ENCODE results near the gene FNDC3B.

The FNDC3B gene

DNA sequence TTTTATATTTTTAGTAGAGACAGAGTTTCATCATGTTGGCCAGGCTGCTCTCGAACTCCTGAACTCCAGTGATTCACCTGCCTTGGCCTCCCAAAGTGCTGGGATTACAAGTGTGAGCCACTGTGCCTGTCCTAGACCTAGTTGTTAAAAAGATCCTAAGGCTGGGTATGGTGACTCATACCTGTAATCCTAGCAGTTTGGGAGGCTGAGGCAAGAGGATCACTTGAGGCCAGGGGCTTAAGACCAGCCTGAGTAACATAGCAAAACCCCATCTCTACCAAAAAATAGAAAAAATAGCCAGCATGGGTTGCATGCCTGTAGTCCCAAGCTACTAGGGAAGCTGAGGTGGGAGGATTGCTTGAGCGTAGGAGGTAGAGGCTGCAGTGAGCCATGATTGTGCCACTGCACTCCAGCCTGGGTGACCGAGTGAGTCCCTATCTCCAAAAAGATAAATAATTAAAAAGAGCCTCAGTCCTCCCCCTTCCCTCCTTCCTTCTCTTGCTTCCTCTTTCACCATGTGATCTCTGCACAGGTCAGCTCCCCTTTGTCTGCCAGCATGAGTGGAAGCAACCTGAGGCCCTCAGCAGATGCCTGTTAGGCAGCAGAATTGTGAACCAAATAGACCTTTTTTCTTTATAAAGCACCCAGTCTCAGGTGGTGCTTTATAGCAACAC is 9.8 kb upstream of the FNDC3B start:
- Histone ChIP-seq H3K36me3 (ENCODE audit: control insufficient read depth in 4 of 4, insufficient read depth in 4 of 4, low read length in 3 of 4) (no peaks in the 10 kb centered on the region), H3K4me1 (ENCODE audit: control extremely low read depth in 1 of 4, control insufficient read depth in 4 of 4, insufficient read depth in 4 of 4, low read length in 3 of 4) (peaks cover 0 to 13% (median 2%) of the 10 kb centered on the region in 4 experiments), H3K27me3 (replicated peaks in 2 of 5; ENCODE audit: control insufficient read depth in 4 of 5, insufficient read depth in 5 of 5, low read length in 4 of 5) (no peaks in the 10 kb centered on the region), H3K4me3 (ENCODE audit: control insufficient read depth in 1 of 7, extremely low read depth in 1 of 7, insufficient read depth in 4 of 7, low read depth in 2 of 7, low read length in 6 of 7) (no peak overlapping the region), H3K9me3 (ENCODE audit: control extremely low read depth in 1 of 5, control insufficient read depth in 4 of 5, insufficient read depth in 2 of 5, low read depth in 1 of 5, low read length in 4 of 5) (peaks cover 0 to 2% (median 0%) of the 10 kb centered on the region in 5 experiments), H3K27ac (ENCODE audit: insufficient read depth in 1 of 2, low read depth in 1 of 2, low read length in 2 of 2, poor library complexity in 1 of 2, severe bottlenecking in 2 of 2) (no peak overlapping the region)
- WGBS (ENCODE audit: insufficient coverage): 83% methylated on average over 3 of the region's 3 CpGs
- ChIA-PET CTCF (interaction anchor here (1.3 to 1.5 kb wide), 2 partner anchors 12 to 301 kb away, joined by 3 read pairs; no protein-coding TSS in a partner anchor), POLR2A (no interaction called here)
- peak in 1 of 3 donors; percentile 28 for DNase-seq

DNA sequence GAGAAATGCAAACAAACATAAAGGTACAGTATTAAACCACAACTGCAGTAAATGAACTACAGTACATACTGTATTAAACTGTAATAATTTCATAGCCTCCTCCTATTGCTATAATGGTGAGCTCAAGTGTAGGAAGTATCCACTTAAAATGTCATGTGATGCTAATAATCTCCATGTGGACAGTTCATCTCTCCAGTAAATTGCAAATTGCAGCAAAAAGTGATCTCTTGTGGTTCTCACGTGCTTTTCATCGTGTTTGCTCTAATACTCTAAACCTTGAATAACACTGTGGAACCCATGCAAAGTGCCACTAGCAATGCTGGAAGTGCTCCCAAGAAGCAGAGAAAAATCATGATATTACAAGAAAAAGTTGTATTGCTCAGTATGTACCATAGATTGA is 9.2 kb upstream of the FNDC3B start:
- Histone ChIP-seq H3K9me3 (ENCODE audit: control extremely low read depth in 1 of 5, control insufficient read depth in 4 of 5, insufficient read depth in 2 of 5, low read depth in 1 of 5, low read length in 4 of 5) (peaks cover 0 to 5% (median 0%) of the 10 kb centered on the region in 5 experiments), H3K27me3 (replicated peaks in 2 of 5; ENCODE audit: control insufficient read depth in 4 of 5, insufficient read depth in 5 of 5, low read length in 4 of 5) (no peaks in the 10 kb centered on the region), H3K27ac (ENCODE audit: insufficient read depth in 1 of 2, low read depth in 1 of 2, low read length in 2 of 2, poor library complexity in 1 of 2, severe bottlenecking in 2 of 2) (no peak overlapping the region), H3K4me1 (ENCODE audit: control extremely low read depth in 1 of 4, control insufficient read depth in 4 of 4, insufficient read depth in 4 of 4, low read length in 3 of 4) (peaks cover 0 to 12% (median 2%) of the 10 kb centered on the region in 4 experiments), H3K36me3 (ENCODE audit: control insufficient read depth in 4 of 4, insufficient read depth in 4 of 4, low read length in 3 of 4) (no peaks in the 10 kb centered on the region), H3K4me3 (ENCODE audit: control insufficient read depth in 1 of 7, extremely low read depth in 1 of 7, insufficient read depth in 4 of 7, low read depth in 2 of 7, low read length in 6 of 7) (no peak overlapping the region)
- POLR2A ChIA-PET: no interaction called here
- no peak for DNase-seq
- CTCF ChIA-PET: interaction anchor here (1.0 to 1.5 kb wide), 3 partner anchors 9 to 301 kb away, joined by 3 read pairs; partner anchors contain the start of gene FNDC3B
- WGBS (ENCODE audit: insufficient coverage): 100% methylated on average over 2 of the region's 2 CpGs

DNA sequence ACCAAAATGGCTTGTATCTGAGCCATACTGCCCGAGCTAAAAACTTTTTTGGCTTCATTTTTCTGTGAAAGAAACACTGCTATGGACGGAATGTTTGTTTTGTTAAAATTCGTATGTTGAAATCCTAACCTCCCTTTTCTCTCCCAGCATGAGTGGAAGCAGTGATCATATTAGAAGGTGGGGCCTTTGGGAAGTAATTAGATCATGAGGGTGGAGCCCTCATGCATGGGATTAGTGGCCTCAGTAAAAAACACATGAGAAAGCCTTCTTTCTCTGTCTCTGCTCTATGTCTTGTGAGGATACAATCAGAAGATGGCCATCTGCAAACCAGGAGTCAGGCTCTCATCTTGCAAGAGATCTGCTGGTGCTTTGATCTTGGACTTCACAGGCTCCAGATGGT is 7.4 kb upstream of the FNDC3B start:
- DNase-seq: no peak
- Histone ChIP-seq H3K4me3 (ENCODE audit: control insufficient read depth in 1 of 7, extremely low read depth in 1 of 7, insufficient read depth in 4 of 7, low read depth in 2 of 7, low read length in 6 of 7) (no peak overlapping the region), H3K27me3 (replicated peaks in 2 of 5; ENCODE audit: control insufficient read depth in 4 of 5, insufficient read depth in 5 of 5, low read length in 4 of 5) (no peaks in the 10 kb centered on the region), H3K27ac (ENCODE audit: insufficient read depth in 1 of 2, low read depth in 1 of 2, low read length in 2 of 2, poor library complexity in 1 of 2, severe bottlenecking in 2 of 2) (no peak overlapping the region), H3K4me1 (ENCODE audit: control extremely low read depth in 1 of 4, control insufficient read depth in 4 of 4, insufficient read depth in 4 of 4, low read length in 3 of 4) (peaks cover 0 to 11% (median 2%) of the 10 kb centered on the region in 4 experiments), H3K9me3 (ENCODE audit: control extremely low read depth in 1 of 5, control insufficient read depth in 4 of 5, insufficient read depth in 2 of 5, low read depth in 1 of 5, low read length in 4 of 5) (peaks cover 0 to 5% (median 0%) of the 10 kb centered on the region in 5 experiments), H3K36me3 (ENCODE audit: control insufficient read depth in 4 of 4, insufficient read depth in 4 of 4, low read length in 3 of 4) (no peaks in the 10 kb centered on the region)
- POLR2A ChIA-PET: interaction anchor here (0.5 kb wide), 1 partner anchor 56 kb away, joined by 3 read pairs; no protein-coding TSS in a partner anchor
- no CpG with 5 or more reads among the region's 3 CpGs for WGBS (ENCODE audit: insufficient coverage)
- CTCF ChIA-PET: no interaction called here

DNA sequence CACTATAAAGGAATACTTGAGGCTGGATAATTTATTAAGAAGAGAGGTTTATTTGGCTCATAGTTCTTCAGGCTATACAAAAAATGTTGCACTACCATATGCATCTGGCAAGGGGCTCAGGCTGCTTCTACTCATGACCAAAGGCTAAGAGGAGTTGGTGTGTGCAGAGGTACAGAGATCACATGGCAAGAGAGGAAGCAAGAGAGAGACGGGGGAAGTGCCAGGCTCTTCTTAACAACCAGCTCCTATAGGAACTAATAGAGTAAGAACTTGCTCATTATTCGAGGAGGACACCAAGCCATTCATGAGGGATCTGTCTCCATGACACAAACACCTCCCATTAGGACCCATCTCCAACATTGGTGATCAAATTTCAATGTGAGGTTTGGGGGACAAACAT is 6.0 kb upstream of the FNDC3B start:
- H3K36me3 ChIP-seq (ENCODE audit: control insufficient read depth in 4 of 4, insufficient read depth in 4 of 4, low read length in 3 of 4): no peaks in the 10 kb centered on the region
- H3K27me3 ChIP-seq (replicated peaks in 2 of 5; ENCODE audit: control insufficient read depth in 4 of 5, insufficient read depth in 5 of 5, low read length in 4 of 5): no peaks in the 10 kb centered on the region
- H3K27ac ChIP-seq (ENCODE audit: insufficient read depth in 1 of 2, low read depth in 1 of 2, low read length in 2 of 2, poor library complexity in 1 of 2, severe bottlenecking in 2 of 2): no peak overlapping the region
- POLR2A ChIA-PET: no interaction called here
- no CpG with 5 or more reads among the region's 2 CpGs for WGBS (ENCODE audit: insufficient coverage)
- H3K4me1 ChIP-seq (ENCODE audit: control extremely low read depth in 1 of 4, control insufficient read depth in 4 of 4, insufficient read depth in 4 of 4, low read length in 3 of 4): peaks cover 0 to 18% (median 2%) of the 10 kb centered on the region in 4 experiments
- CTCF ChIA-PET: interaction anchor here (1.6 kb wide), 1 partner anchor 59 kb away, joined by 3 read pairs; no protein-coding TSS in a partner anchor
- no peak for DNase-seq
- no peak overlapping the region for H3K4me3 ChIP-seq (ENCODE audit: control insufficient read depth in 1 of 7, extremely low read depth in 1 of 7, insufficient read depth in 4 of 7, low read depth in 2 of 7, low read length in 6 of 7)
- peaks cover 0 to 5% (median 0%) of the 10 kb centered on the region in 5 experiments for H3K9me3 ChIP-seq (ENCODE audit: control extremely low read depth in 1 of 5, control insufficient read depth in 4 of 5, insufficient read depth in 2 of 5, low read depth in 1 of 5, low read length in 4 of 5)

DNA sequence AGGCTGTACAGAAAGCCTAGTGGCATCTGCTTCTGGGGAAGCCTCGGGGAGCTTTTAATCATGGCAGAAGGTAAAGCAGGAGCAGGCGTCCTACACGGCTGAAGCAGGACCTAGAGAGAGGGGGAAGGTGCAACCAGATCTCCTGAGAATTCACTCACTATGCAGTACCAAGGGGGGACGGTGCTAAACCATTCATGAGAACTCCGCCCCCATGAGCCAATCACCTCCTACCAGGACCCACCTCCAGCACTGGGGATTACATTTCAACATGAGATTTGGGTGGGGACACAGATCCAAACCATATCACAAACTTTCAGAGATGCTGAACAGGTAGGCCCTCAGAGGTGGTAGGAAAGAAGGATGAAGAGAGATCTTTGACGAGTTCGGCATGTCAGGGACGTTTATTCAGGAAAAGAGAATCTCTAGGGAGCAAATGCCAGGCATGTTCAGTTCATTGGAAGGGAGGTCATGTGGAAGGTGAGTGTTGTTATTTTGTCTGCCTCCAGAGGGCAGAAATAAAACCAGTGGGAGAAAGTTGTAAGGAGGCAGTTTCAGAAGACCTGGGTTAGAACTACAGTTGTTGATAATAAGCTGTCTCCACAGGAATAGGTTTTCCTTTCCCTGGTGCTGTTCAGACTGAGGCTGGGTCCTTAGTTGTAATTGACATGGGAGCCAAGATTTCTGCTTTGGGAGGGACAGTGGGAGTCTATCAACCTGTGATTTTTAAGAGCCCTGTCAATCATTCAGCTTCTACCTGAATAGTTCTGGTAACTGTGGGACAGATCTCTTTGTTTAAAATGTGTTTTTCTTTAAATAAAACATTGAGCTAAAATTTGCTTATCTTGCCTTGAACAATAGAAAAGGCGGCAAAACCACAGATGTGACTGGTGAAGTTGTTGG is 4.3 kb upstream of the FNDC3B start:
- POLR2A ChIA-PET: interaction anchor here (0.6 to 0.8 kb wide), 2 partner anchors 13 to 229 kb away, joined by 3 read pairs; no protein-coding TSS in a partner anchor

DNA sequence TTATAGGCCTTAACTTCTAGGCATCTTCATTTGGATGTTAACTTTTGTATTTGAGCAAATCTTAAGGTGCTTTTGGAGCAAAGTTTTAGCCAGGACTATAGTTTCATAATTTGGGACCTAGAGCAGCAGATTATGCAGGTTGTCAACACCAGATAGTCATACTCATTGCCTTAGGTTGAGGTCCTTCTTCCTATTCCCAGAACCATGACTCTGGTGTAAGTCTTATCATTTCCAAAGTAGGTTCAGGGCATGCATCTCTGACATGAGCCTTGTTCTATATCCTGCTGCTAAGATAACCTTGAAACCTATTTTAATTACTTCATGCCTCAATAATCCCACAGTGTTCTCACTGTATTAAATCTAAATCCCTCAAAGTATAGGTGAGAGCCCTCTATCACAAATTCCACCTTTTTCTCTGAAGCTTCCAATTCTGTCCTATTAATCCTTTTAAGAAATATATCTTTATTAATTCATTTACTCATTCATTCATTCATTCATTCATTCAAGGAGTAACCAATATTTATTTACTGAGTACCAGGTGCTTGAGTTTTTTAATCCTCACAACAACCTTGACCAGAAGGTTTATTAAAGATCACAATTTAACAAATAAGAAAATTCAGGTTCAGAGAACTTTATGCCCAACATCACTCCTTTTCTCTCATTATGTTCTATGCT is 2.7 kb upstream of the FNDC3B start:
- Histone ChIP-seq H3K27ac (ENCODE audit: insufficient read depth in 1 of 2, low read depth in 1 of 2, low read length in 2 of 2, poor library complexity in 1 of 2, severe bottlenecking in 2 of 2) (no peak overlapping the region), H3K27me3 (replicated peaks in 2 of 5; ENCODE audit: control insufficient read depth in 4 of 5, insufficient read depth in 5 of 5, low read length in 4 of 5) (no peaks in the 10 kb centered on the region), H3K4me3 (ENCODE audit: control insufficient read depth in 1 of 7, extremely low read depth in 1 of 7, insufficient read depth in 4 of 7, low read depth in 2 of 7, low read length in 6 of 7) (no peak overlapping the region), H3K9me3 (ENCODE audit: control extremely low read depth in 1 of 5, control insufficient read depth in 4 of 5, insufficient read depth in 2 of 5, low read depth in 1 of 5, low read length in 4 of 5) (peaks cover 0 to 5% (median 0%) of the 10 kb centered on the region in 5 experiments), H3K4me1 (ENCODE audit: control extremely low read depth in 1 of 4, control insufficient read depth in 4 of 4, insufficient read depth in 4 of 4, low read length in 3 of 4) (peaks cover 0 to 27% (median 11%) of the 10 kb centered on the region in 4 experiments), H3K36me3 (ENCODE audit: control insufficient read depth in 4 of 4, insufficient read depth in 4 of 4, low read length in 3 of 4) (no peaks in the 10 kb centered on the region)
- no peak for DNase-seq
- ChIA-PET POLR2A (no interaction called here), CTCF (interaction anchor here (2.3 to 2.7 kb wide), 2 partner anchors 8 to 51 kb away, joined by 4 to 7 read pairs; no protein-coding TSS in a partner anchor)

More for the DNA sequence above, 4.3 kb upstream of the FNDC3B start:
- peaks cover 0 to 5% (median 0%) of the 10 kb centered on the region in 5 experiments for H3K9me3 ChIP-seq (ENCODE audit: control extremely low read depth in 1 of 5, control insufficient read depth in 4 of 5, insufficient read depth in 2 of 5, low read depth in 1 of 5, low read length in 4 of 5)
- no peak overlapping the region for H3K4me3 ChIP-seq (ENCODE audit: control insufficient read depth in 1 of 7, extremely low read depth in 1 of 7, insufficient read depth in 4 of 7, low read depth in 2 of 7, low read length in 6 of 7)
- 88% methylated on average over 6 of the region's 9 CpGs for WGBS (ENCODE audit: insufficient coverage)
- H3K27me3 ChIP-seq (replicated peaks in 2 of 5; ENCODE audit: control insufficient read depth in 4 of 5, insufficient read depth in 5 of 5, low read length in 4 of 5): no peaks in the 10 kb centered on the region
- H3K4me1 ChIP-seq (ENCODE audit: control extremely low read depth in 1 of 4, control insufficient read depth in 4 of 4, insufficient read depth in 4 of 4, low read length in 3 of 4): peaks cover 0 to 19% (median 5%) of the 10 kb centered on the region in 4 experiments
- CTCF ChIA-PET: interaction anchor here (0.7 to 1.8 kb wide), 8 partner anchors 10 to 309 kb away, joined by 3 to 4 read pairs (median 3); no protein-coding TSS in a partner anchor
- H3K36me3 ChIP-seq (ENCODE audit: control insufficient read depth in 4 of 4, insufficient read depth in 4 of 4, low read length in 3 of 4): no peaks in the 10 kb centered on the region
- H3K27ac ChIP-seq (ENCODE audit: insufficient read depth in 1 of 2, low read depth in 1 of 2, low read length in 2 of 2, poor library complexity in 1 of 2, severe bottlenecking in 2 of 2): no peak overlapping the region
- DNase-seq: peak; percentile 32 to 61 (median 59)
